Fibroblast of lung (primary cell): ENCODE measurements around the gene RASSF1. TPM values are rescaled to one million over a fixed set of nuclear protein-coding genes. Genes with fewer than 3 reads are reported as not detected.

Experiments
- DNase-seq, 2 donors: peaks; one replicate each; pipeline versions ENCODE4 v3.0.0 to v3.0.0-alpha.2; 2010; ENCODE audit warnings: low read depth in 2 of 2
- H2AFZ ChIP-seq: 2 replicates; pipeline ENCODE4 v1.5.1; 2012; ENCODE audit warnings: low read length, control low read depth, inconsistent platforms
- H3K27ac ChIP-seq: 2 replicates; pipeline ENCODE4 v1.5.1; 2011; ENCODE audit warnings: low read length, control low read depth; ENCODE audit not compliant: insufficient read depth
- H3K27me3 ChIP-seq: 2 replicates; pipeline ENCODE4 v1.5.1; 2011; ENCODE audit warnings: mild to moderate bottlenecking, low read length; ENCODE audit not compliant: control insufficient read depth, insufficient read depth
- H3K36me3 ChIP-seq: 2 replicates; pipeline ENCODE4 v1.5.1; 2011; ENCODE audit warnings: low read length; ENCODE audit not compliant: control insufficient read depth, insufficient read depth
- H3K4me1 ChIP-seq: 2 replicates; pipeline ENCODE4 v1.5.1; 2011; ENCODE audit warnings: low read length; ENCODE audit not compliant: control insufficient read depth, insufficient read depth; ENCODE audit errors: extremely low read depth
- H3K4me2 ChIP-seq: 2 replicates; pipeline ENCODE4 v1.5.1; 2011; ENCODE audit warnings: low read length, control low read depth; ENCODE audit not compliant: insufficient read depth; ENCODE audit errors: extremely low read depth
- H3K4me3 ChIP-seq, 4 experiments: fragments of 200-600 bp in 1 of 4; sonication (generic) in 1 of 4; replicated peaks in 1 of 4; 2 replicates each; pipeline ENCODE4 v1.5.1; 2011 to 2016; ENCODE audit warnings: low read length in 4 of 4, low read depth in 3 of 4, mild to moderate bottlenecking in 3 of 4, control low read depth in 2 of 4, inconsistent platforms in 1 of 4, mixed read lengths in 1 of 4; ENCODE audit not compliant: insufficient read depth in 1 of 4; ENCODE audit errors: control extremely low read depth in 1 of 4
- H3K79me2 ChIP-seq: 2 replicates; pipeline ENCODE4 v1.5.1; 2012; ENCODE audit warnings: mild to moderate bottlenecking, low read length, inconsistent platforms; ENCODE audit not compliant: control insufficient read depth, insufficient read depth
- H3K9ac ChIP-seq: 2 replicates; pipeline ENCODE4 v1.5.1; 2011; ENCODE audit warnings: mild to moderate bottlenecking, low read length, control low read depth; ENCODE audit not compliant: insufficient read depth
- H3K9me3 ChIP-seq: 2 replicates; pipeline ENCODE4 v1.5.1; 2012; ENCODE audit warnings: low read depth, low read length; ENCODE audit not compliant: control insufficient read depth, insufficient read depth
- H4K20me1 ChIP-seq: 2 replicates; pipeline ENCODE4 v1.5.1; 2011; ENCODE audit warnings: low read length; ENCODE audit not compliant: control insufficient read depth, insufficient read depth; ENCODE audit errors: extremely low read depth
- CTCF ChIP-seq, 2 donors: IDR thresholded peaks in 1 of 2; conservative IDR thresholded peaks in 1 of 2; 1 replicate in 1 of 2; 2 replicates in 1 of 2; pipeline ENCODE4 v1.5.1; 2011 to 2012; ENCODE audit warnings: low read length in 2 of 2, control low read depth in 1 of 2, inconsistent platforms in 1 of 2, low read depth in 1 of 2, mild to moderate bottlenecking in 1 of 2
- EZH2 ChIP-seq: IDR thresholded peaks from 2 replicates; pipeline ENCODE4 v1.5.1; 2012; ENCODE audit warnings: low read length, control low read depth, mild to moderate bottlenecking; ENCODE audit errors: missing control alignments
- polyA plus RNA-seq, 2 donors: library from polyadenylated mRNA; depleted of rRNA in 1 of 2; stranded (reverse) in 1 of 2; unstranded in 1 of 2; fragments of >200 nt; gene quantifications; 2 replicates each; pipeline ENCODE4 v1.2.1, GENCODE V29; 2011 to 2012; ENCODE audit warnings: missing spikeins in 1 of 2
- total RNA-seq: library from RNA; depleted of rRNA; stranded (reverse); fragments of >200 nt; gene quantifications from 2 replicates; pipeline ENCODE4 v1.2.1, GENCODE V29; 2014

RASSF1 gene
- total and polyA plus RNA-seq, 2 donors (not counting 1 experiment from before 2014, with no cell fraction given): 32.4 to 41.7 TPM

- no peak overlapping the region for H3K4me2 ChIP-seq
- H4K20me1 ChIP-seq: no peaks in the 10 kb centered on the region
- H3K4me1 ChIP-seq: peaks cover 7% of the 10 kb centered on the region
Measured at GRCh38 chr3:50319181-50319893, 21.3 kb downstream of the RASSF1 start.

GRCh38 chr3:50318615-50319014 lies 22.0 kb downstream of the RASSF1 start:
- peaks cover 7% of the 10 kb centered on the region for H3K4me1 ChIP-seq
- no peak overlapping the region for H3K27ac ChIP-seq
- H4K20me1 ChIP-seq: no peaks in the 10 kb centered on the region
- TF ChIP-seq EZH2 (no peak), CTCF (conservative IDR thresholded peaks at IDR 0.05 in 1 of 2, IDR thresholded peaks at IDR 0.05 in 1 of 2; ENCODE audit: low read depth in 1 of 2, low read length in 2 of 2) (no peak)
- H2AFZ ChIP-seq: no peak overlapping the region
- H3K4me3 ChIP-seq: no peak overlapping the region
- H3K9me3 ChIP-seq: no peaks in the 10 kb centered on the region
- no peak for DNase-seq
- peaks cover 23% of the 10 kb centered on the region for H3K79me2 ChIP-seq
- H3K36me3 ChIP-seq: peaks cover 18% of the 10 kb centered on the region
- H3K27me3 ChIP-seq: no peaks in the 10 kb centered on the region
- H3K9ac ChIP-seq: no peak overlapping the region
- no peak overlapping the region for H3K4me2 ChIP-seq

More at GRCh38 chr3:50319181-50319893, 21.3 kb downstream of the RASSF1 start:
- no peaks in the 10 kb centered on the region for H3K9me3 ChIP-seq
- no peaks in the 10 kb centered on the region for H3K27me3 ChIP-seq
- peaks cover 18% of the 10 kb centered on the region for H3K36me3 ChIP-seq
- DNase-seq: no peak
- TF ChIP-seq CTCF (conservative IDR thresholded peaks at IDR 0.05 in 1 of 2, IDR thresholded peaks at IDR 0.05 in 1 of 2; ENCODE audit: low read depth in 1 of 2, low read length in 2 of 2) (no peak), EZH2 (no peak)
- H3K9ac ChIP-seq: no peak overlapping the region
- no peak overlapping the region for H3K27ac ChIP-seq
- H2AFZ ChIP-seq: no peak overlapping the region
- peaks cover 23% of the 10 kb centered on the region for H3K79me2 ChIP-seq
- no peak overlapping the region for H3K4me3 ChIP-seq

- H4K20me1 ChIP-seq: no peaks in the 10 kb centered on the region
- no peak overlapping the region for H3K4me2 ChIP-seq
Measured at GRCh38 chr3:50318163-50318562, 22.5 kb downstream of the RASSF1 start.

More at GRCh38 chr3:50318163-50318562, 22.5 kb downstream of the RASSF1 start:
- Histone ChIP-seq H3K4me1 (peaks cover 7% of the 10 kb centered on the region), H3K79me2 (peaks cover 23% of the 10 kb centered on the region), H3K36me3 (peaks cover 18% of the 10 kb centered on the region), H3K4me3 (no peak overlapping the region), H3K9me3 (no peaks in the 10 kb centered on the region), H3K27me3 (no peaks in the 10 kb centered on the region), H2AFZ (no peak overlapping the region), H3K27ac (no peak overlapping the region), H3K9ac (no peak overlapping the region)
- TF ChIP-seq EZH2 (no peak), CTCF (conservative IDR thresholded peaks at IDR 0.05 in 1 of 2, IDR thresholded peaks at IDR 0.05 in 1 of 2; ENCODE audit: low read depth in 1 of 2, low read length in 2 of 2) (no peak)
- DNase-seq: no peak
